HepG2 (cell line): Measurements from ENCODE around the gene CAPZB. TPM values are rescaled to one million over a fixed set of nuclear protein-coding genes. Genes with fewer than 3 reads are reported as not detected.
A peak's percentile ranks its signal among the peaks of the same experiment; 100 is the strongest.

Experiments used
- ARNT ChIP-seq: fragments of 450-650 bp; IDR thresholded peaks from 2 replicates; pipeline ENCODE4 v1.6.1; 2017
- CHD4 ChIP-seq: fragments of 200-600 bp; sonication (generic); IDR thresholded peaks from 2 replicates; pipeline ENCODE4 v1.7.0; 2017; ENCODE audit warnings: mild to moderate bottlenecking, low read length, borderline replicate concordance
- DMAP1 ChIP-seq: IDR thresholded peaks from 2 replicates; pipeline ENCODE4 v1.6.1; 2016
- ETV6 ChIP-seq: sonication (generic); formaldehyde crosslinking; conservative IDR thresholded peaks from 2 replicates; pipeline ENCODE4 v1.4.0; 2020; ENCODE audit warnings: missing genetic modification reagents
- GATA4 ChIP-seq: sonication (generic); IDR thresholded peaks from 2 replicates; pipeline ENCODE4 v1.6.1; 2016; ENCODE audit warnings: antibody characterized with exemption, low read depth, borderline replicate concordance
- HMG20B ChIP-seq: conservative IDR thresholded peaks from 2 replicates; pipeline ENCODE4 v1.6.1; 2016; ENCODE audit warnings: missing genetic modification reagents, missing compliant biosample characterization
- POLR2A ChIP-seq, 2 experiments: IDR thresholded peaks; 2 replicates each; pipeline ENCODE4 v1.6.1; 2011; ENCODE audit warnings: low read depth in 2 of 2, low read length in 2 of 2, mild to moderate bottlenecking in 1 of 2, moderate library complexity in 1 of 2; ENCODE audit not compliant: insufficient read depth in 1 of 2
- POLR2AphosphoS5 ChIP-seq: IDR thresholded peaks from 2 replicates; pipeline ENCODE4 v1.6.1; 2012; ENCODE audit warnings: low read depth, low read length
- STAG1 ChIP-seq: sonication (generic); formaldehyde crosslinking; IDR thresholded peaks from 2 replicates; pipeline ENCODE4 v1.4.0; 2020; ENCODE audit warnings: missing genetic modification reagents
- ZNF30 ChIP-seq: sonication (generic); formaldehyde crosslinking; IDR thresholded peaks from 2 replicates; pipeline ENCODE4 v1.5.0; 2020; ENCODE audit warnings: mild to moderate bottlenecking, missing genetic modification reagents
- ZNF816 ChIP-seq: sonication (generic); formaldehyde crosslinking; IDR thresholded peaks from 2 replicates; pipeline ENCODE4 v1.8.0; 2022; ENCODE audit warnings: missing genetic modification reagents, mild to moderate bottlenecking, borderline replicate concordance
- ZSCAN25 ChIP-seq: sonication (generic); formaldehyde crosslinking; IDR thresholded peaks from 2 replicates; pipeline ENCODE4 v1.8.0; 2022; ENCODE audit warnings: mild to moderate bottlenecking, missing genetic modification reagents
- ZSCAN30 ChIP-seq: sonication (generic); formaldehyde crosslinking; IDR thresholded peaks from 2 replicates; pipeline ENCODE4 v1.5.0; 2020; ENCODE audit warnings: mild to moderate bottlenecking, missing genetic modification reagents
- polyA plus RNA-seq, 8 experiments: library from polyadenylated mRNA; depleted of rRNA in 3 of 8; stranded (reverse) in 7 of 8; unstranded in 1 of 8; fragments of >200 nt; fragmentation: Illumina TruSeq in 4 of 8; extraction: Trizol in 4 of 8; gene quantifications; 2 replicates each; pipeline versions ENCODE4 v1.2.1 to v1.2.3, GENCODE V29; 2011 to 2016; ENCODE audit warnings: low read depth in 4 of 8, missing spikeins in 1 of 8, mixed read lengths in 1 of 8; ENCODE audit not compliant: insufficient read depth in 1 of 8
- total RNA-seq, 5 experiments: library from RNA; depleted of rRNA; stranded (reverse); fragments of >200 nt; fragmentation: Illumina TruSeq; extraction: Trizol; gene quantifications; 2 replicates each; pipeline ENCODE4 v1.2.3, GENCODE V29; 2016; ENCODE audit warnings: low read depth in 1 of 5
- TF ChIP-seq, protein P1 (sequence below): sonication (generic); formaldehyde crosslinking; IDR thresholded peaks from 2 replicates; pipeline ENCODE4 v1.8.1; 2023; ENCODE audit warnings: mild to moderate bottlenecking, missing genetic modification reagents
- TF ChIP-seq, protein P2 (sequence below): sonication (generic); formaldehyde crosslinking; IDR thresholded peaks from 2 replicates; pipeline ENCODE4 v1.4.0; 2020; ENCODE audit warnings: missing genetic modification reagents
- TF ChIP-seq, protein P3 (sequence below): sonication (generic); formaldehyde crosslinking; IDR thresholded peaks from 2 replicates; pipeline ENCODE4 v1.9.0; 2021; ENCODE audit warnings: missing genetic modification reagents, mild to moderate bottlenecking, borderline replicate concordance
- TF ChIP-seq, protein P4 (sequence below): sonication (generic); formaldehyde crosslinking; IDR thresholded peaks from 2 replicates; pipeline ENCODE4 v1.9.0; 2022; ENCODE audit warnings: low read depth, missing genetic modification reagents
- TF ChIP-seq, protein P5 (sequence below): sonication (generic); formaldehyde crosslinking; IDR thresholded peaks from 2 replicates; pipeline ENCODE4 v1.4.0; 2020; ENCODE audit warnings: missing genetic modification reagents, borderline replicate concordance

The CAPZB gene
- total and polyA plus RNA-seq, 2 of the 13 experiments (the other 11 are each of a cell fraction or from before 2014, with no cell fraction given): 58.9 to 76.9 TPM

DNA sequence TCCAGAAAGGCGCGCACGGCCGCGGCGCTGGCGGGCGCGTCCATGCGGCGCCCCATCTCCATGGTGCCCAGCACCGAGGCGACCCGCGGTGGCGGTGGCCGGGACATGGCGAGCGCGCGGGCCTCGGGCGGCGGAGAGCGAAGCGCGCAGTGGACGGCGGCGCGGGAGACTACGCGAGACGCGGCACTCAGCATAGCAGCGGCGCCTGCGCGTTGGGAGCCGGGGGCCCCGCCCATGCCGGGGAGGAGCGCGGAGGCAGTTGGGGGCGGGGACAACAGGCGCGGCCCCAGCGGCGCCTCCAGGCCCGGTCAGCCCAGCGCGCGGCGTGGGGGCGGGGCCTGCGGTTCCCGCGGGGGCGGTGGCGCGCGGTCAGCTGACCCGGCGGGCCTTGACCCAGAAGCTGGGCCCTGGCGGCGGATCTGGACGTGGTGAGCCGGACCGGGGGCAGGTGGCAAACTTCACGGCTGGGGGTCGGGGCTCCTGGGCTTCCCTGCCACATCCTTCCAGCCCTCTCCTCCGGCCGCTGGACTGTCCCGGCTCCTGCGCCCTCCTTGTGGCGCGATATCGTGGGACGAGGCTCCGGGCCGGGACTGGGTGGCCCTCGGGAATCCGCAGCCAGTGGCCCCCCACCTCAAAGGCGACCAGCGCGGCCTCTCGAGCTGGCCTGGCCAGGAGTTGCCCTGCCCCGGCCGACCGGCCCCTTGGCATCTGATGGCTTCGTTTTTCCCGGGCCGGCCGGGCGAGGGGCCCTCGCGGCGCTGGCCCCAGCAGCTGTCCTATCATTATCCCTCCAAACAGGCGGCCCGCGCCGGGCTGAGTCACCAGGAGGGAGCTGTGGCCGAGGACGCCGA is 173.2 kb downstream of the CAPZB start, which contains the start of the genes AKR7A2 and SLC66A1 (continued):
- TF ChIP-seq CHD4: no peak
- TF ChIP-seq DMAP1: peak; percentile 43; the same call in 1 of the 2 replicates
- no peak; the same call in 1 of the 2 replicates for TF ChIP-seq ETV6 (CRISPR knock-in tag)
- TF ChIP-seq ARNT: no peak
- no peak for TF ChIP-seq HMG20B (CRISPR knock-in tag)
- TF ChIP-seq ZNF816 (CRISPR knock-in tag): peak; percentile 66; the same call in 1 of the 2 replicates
- TF ChIP-seq, protein P1, sequence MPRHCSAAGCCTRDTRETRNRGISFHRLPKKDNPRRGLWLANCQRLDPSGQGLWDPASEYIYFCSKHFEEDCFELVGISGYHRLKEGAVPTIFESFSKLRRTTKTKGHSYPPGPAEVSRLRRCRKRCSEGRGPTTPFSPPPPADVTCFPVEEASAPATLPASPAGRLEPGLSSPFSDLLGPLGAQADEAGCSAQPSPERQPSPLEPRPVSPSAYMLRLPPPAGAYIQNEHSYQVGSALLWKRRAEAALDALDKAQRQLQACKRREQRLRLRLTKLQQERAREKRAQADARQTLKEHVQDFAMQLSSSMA (CRISPR knock-in tag): no peak; the same call in 1 of the 2 replicates
- peak; percentile 22; the same call in 1 of the 2 replicates for TF ChIP-seq GATA4
- no peak for TF ChIP-seq ZSCAN30 (CRISPR knock-in tag)
- TF ChIP-seq, protein P2, sequence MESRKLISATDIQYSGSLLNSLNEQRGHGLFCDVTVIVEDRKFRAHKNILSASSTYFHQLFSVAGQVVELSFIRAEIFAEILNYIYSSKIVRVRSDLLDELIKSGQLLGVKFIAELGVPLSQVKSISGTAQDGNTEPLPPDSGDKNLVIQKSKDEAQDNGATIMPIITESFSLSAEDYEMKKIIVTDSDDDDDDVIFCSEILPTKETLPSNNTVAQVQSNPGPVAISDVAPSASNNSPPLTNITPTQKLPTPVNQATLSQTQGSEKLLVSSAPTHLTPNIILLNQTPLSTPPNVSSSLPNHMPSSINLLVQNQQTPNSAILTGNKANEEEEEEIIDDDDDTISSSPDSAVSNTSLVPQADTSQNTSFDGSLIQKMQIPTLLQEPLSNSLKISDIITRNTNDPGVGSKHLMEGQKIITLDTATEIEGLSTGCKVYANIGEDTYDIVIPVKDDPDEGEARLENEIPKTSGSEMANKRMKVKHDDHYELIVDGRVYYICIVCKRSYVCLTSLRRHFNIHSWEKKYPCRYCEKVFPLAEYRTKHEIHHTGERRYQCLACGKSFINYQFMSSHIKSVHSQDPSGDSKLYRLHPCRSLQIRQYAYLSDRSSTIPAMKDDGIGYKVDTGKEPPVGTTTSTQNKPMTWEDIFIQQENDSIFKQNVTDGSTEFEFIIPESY (CRISPR knock-in tag): no peak
- TF ChIP-seq ZNF30 (CRISPR knock-in tag): peak; percentile 75; the same call in 1 of the 2 replicates
- TF ChIP-seq, protein P3, sequence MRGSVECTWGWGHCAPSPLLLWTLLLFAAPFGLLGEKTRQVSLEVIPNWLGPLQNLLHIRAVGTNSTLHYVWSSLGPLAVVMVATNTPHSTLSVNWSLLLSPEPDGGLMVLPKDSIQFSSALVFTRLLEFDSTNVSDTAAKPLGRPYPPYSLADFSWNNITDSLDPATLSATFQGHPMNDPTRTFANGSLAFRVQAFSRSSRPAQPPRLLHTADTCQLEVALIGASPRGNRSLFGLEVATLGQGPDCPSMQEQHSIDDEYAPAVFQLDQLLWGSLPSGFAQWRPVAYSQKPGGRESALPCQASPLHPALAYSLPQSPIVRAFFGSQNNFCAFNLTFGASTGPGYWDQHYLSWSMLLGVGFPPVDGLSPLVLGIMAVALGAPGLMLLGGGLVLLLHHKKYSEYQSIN (CRISPR knock-in tag): no peak
- TF ChIP-seq, protein P4, sequence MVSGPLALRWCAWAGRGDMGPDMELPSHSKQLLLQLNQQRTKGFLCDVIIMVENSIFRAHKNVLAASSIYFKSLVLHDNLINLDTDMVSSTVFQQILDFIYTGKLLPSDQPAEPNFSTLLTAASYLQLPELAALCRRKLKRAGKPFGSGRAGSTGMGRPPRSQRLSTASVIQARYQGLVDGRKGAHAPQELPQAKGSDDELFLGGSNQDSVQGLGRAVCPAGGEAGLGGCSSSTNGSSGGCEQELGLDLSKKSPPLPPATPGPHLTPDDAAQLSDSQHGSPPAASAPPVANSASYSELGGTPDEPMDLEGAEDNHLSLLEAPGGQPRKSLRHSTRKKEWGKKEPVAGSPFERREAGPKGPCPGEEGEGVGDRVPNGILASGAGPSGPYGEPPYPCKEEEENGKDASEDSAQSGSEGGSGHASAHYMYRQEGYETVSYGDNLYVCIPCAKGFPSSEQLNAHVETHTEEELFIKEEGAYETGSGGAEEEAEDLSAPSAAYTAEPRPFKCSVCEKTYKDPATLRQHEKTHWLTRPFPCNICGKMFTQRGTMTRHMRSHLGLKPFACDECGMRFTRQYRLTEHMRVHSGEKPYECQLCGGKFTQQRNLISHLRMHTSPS (CRISPR knock-in tag): no peak
- TF ChIP-seq POLR2A (IDR thresholded peaks at IDR 0.05; ENCODE audit: insufficient read depth in 1 of 2, low read depth in 2 of 2, low read length in 2 of 2): peak; percentile 79 to 89
- TF ChIP-seq STAG1: no peak
- TF ChIP-seq, protein P5, sequence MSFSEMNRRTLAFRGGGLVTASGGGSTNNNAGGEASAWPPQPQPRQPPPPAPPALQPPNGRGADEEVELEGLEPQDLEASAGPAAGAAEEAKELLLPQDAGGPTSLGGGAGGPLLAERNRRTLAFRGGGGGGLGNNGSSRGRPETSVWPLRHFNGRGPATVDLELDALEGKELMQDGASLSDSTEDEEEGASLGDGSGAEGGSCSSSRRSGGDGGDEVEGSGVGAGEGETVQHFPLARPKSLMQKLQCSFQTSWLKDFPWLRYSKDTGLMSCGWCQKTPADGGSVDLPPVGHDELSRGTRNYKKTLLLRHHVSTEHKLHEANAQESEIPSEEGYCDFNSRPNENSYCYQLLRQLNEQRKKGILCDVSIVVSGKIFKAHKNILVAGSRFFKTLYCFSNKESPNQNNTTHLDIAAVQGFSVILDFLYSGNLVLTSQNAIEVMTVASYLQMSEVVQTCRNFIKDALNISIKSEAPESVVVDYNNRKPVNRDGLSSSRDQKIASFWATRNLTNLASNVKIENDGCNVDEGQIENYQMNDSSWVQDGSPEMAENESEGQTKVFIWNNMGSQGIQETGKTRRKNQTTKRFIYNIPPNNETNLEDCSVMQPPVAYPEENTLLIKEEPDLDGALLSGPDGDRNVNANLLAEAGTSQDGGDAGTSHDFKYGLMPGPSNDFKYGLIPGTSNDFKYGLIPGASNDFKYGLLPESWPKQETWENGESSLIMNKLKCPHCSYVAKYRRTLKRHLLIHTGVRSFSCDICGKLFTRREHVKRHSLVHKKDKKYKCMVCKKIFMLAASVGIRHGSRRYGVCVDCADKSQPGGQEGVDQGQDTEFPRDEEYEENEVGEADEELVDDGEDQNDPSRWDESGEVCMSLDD: no peak; the same call in 1 of the 2 replicates
- TF ChIP-seq ZSCAN25 (CRISPR knock-in tag): 0 out of 2 replicates have a peak, but pooled peaks have one; percentile 5
- peak; percentile 78 for TF ChIP-seq POLR2AphosphoS5
